ENCODE results near the gene LRTM2.

DNA sequence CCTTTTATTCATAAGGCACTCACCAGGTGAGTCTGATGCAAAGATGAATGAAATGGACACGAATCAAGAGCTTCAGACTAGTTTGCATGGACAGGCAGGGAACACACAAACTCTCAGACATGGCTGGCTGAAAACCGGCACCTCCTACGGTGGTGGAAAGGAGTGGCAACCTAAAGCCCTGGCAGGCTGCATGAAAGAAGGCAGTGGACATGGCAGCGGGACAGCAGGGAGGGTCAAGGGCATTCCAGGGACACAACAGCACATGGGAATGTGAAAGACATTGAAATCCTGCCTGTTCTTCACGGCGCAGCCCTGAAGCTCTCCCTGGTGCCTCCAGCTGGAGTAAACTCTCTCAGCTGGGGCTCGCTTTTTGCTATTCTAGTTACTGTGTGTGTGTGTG, 16.6 kb upstream of the LRTM2 start:
- TF ChIP-seq, protein P1, sequence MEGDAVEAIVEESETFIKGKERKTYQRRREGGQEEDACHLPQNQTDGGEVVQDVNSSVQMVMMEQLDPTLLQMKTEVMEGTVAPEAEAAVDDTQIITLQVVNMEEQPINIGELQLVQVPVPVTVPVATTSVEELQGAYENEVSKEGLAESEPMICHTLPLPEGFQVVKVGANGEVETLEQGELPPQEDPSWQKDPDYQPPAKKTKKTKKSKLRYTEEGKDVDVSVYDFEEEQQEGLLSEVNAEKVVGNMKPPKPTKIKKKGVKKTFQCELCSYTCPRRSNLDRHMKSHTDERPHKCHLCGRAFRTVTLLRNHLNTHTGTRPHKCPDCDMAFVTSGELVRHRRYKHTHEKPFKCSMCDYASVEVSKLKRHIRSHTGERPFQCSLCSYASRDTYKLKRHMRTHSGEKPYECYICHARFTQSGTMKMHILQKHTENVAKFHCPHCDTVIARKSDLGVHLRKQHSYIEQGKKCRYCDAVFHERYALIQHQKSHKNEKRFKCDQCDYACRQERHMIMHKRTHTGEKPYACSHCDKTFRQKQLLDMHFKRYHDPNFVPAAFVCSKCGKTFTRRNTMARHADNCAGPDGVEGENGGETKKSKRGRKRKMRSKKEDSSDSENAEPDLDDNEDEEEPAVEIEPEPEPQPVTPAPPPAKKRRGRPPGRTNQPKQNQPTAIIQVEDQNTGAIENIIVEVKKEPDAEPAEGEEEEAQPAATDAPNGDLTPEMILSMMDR (optimal IDR thresholded peaks at IDR 0.05 in 1 of 3, IDR thresholded peaks at IDR 0.05 in 1 of 3, conservative IDR thresholded peaks at IDR 0.05 in 1 of 3; ENCODE audit: extremely low read depth in 1 of 3, insufficient read depth in 2 of 3, low read length in 3 of 3), result no peak
- TF ChIP-seq EZH2 (IDR thresholded peaks at IDR 0.05; ENCODE audit: low read length), result no peak
